K562 (cell line): ENCODE results near the gene MIDN. TPM values are rescaled to one million over a fixed set of nuclear protein-coding genes. Genes with fewer than 3 reads are reported as not detected.

Experiments used
- ATAC-seq: fragments of 200-7000 bp; cut with Tn5 transposase; 3 replicates; pipeline ENCODE4 v1.9.1; 2020; ENCODE audit warnings: moderate library complexity
- BruUV-seq: library from RNA; stranded (reverse); fragments of 400-500 nt; replicated peaks from 2 replicates; lab custom pipeline; 2021; lab: Mats Ljungman, UMichigan
- CTCF ChIA-PET: fragments of 300-600 bp; formaldehyde crosslinking; extraction: SDS; loops from one replicate; lab custom pipeline; 2021; ENCODE audit warnings: low intra/inter-chr PET ratio; lab: Yijun Ruan, JAX
- POLR2A ChIA-PET: fragments of 300-600, 350-650 bp; sonication (Branson Sonifier 250); formaldehyde crosslinking; extraction: SDS; loops from one replicate; lab custom pipeline; 2021; ENCODE audit warnings: antibody characterized with exemption, inconsistent platforms; lab: Yijun Ruan, JAX
- DNase-seq, 4 experiments: peaks; one replicate each; pipeline versions ENCODE4 v3.0.0 to v3.0.0-alpha.2; 2011 to 2018; ENCODE audit warnings: low spot score in 3 of 4, mixed read lengths in 3 of 4; ENCODE audit errors: extremely low read depth in 1 of 4
- FAIRE-seq: peaks from 2 replicates; lab custom pipeline; 2011; peaks lifted over from hg19 to GRCh38; lab: Jason Lieb, UNC
- H2AFZ ChIP-seq: 2 replicates; pipeline ENCODE4 v1.6.0; 2011; ENCODE audit warnings: low read depth, low read length, control low read depth, inconsistent platforms
- H3K27ac ChIP-seq: fragments of 200-600 bp; 3 replicates; pipeline ENCODE4 v1.8.0; 2011; ENCODE audit warnings: low read depth, mild to moderate bottlenecking, control low read depth, inconsistent platforms, low read length, moderate library complexity, mixed read lengths; ENCODE audit errors: extremely low read depth
- H3K27me3 ChIP-seq, 2 experiments: fragments of 300-600 bp in 1 of 2; 2 replicates in 1 of 2; 3 replicates in 1 of 2; pipeline versions ENCODE4 v1.6.0 to v1.8.0; 2011; ENCODE audit warnings: inconsistent platforms in 2 of 2, low read length in 2 of 2, mild to moderate bottlenecking in 1 of 2, mixed read lengths in 1 of 2, moderate library complexity in 1 of 2; ENCODE audit not compliant: control insufficient read depth in 2 of 2, insufficient read depth in 2 of 2
- H3K36me3 ChIP-seq: fragments of 300-600 bp; 3 replicates; pipeline ENCODE4 v1.8.0; 2011; ENCODE audit warnings: mild to moderate bottlenecking, low read length, inconsistent platforms; ENCODE audit not compliant: control insufficient read depth, insufficient read depth
- H3K4me1 ChIP-seq, 2 experiments: fragments of 200-600 bp in 1 of 2; replicated peaks in 1 of 2; 2 replicates in 1 of 2; 3 replicates in 1 of 2; pipeline versions ENCODE4 v1.5.1 to v1.8.0; 2011; ENCODE audit warnings: inconsistent platforms in 2 of 2, low read length in 2 of 2, mild to moderate bottlenecking in 1 of 2, mixed read lengths in 1 of 2, moderate library complexity in 1 of 2; ENCODE audit not compliant: control insufficient read depth in 2 of 2, insufficient read depth in 2 of 2
- H3K4me2 ChIP-seq: 2 replicates; pipeline ENCODE4 v1.6.1; 2011; ENCODE audit warnings: low read length, control low read depth, inconsistent platforms, mixed read lengths; ENCODE audit not compliant: insufficient read depth
- H3K4me3 ChIP-seq: fragments of 200-600 bp; sonication (generic), shearing (Covaris generic); 2 replicates; pipeline ENCODE4 v1.5.1; 2016; ENCODE audit warnings: control low read depth, inconsistent platforms
- H3K79me2 ChIP-seq: fragments of 200-600 bp; 3 replicates; pipeline ENCODE4 v1.8.0; 2011; ENCODE audit warnings: low read length, inconsistent platforms; ENCODE audit not compliant: control insufficient read depth, insufficient read depth
- H3K9ac ChIP-seq, 2 experiments: 2 replicates each; pipeline versions ENCODE4 v1.6.0 to v1.6.1; 2011; ENCODE audit warnings: low read depth in 2 of 2, low read length in 2 of 2, control low read depth in 1 of 2, inconsistent platforms in 1 of 2, mild to moderate bottlenecking in 1 of 2, mixed read lengths in 1 of 2; ENCODE audit not compliant: insufficient read depth in 1 of 2
- H3K9me1 ChIP-seq: one replicate; pipeline ENCODE4 v1.6.0; 2011; ENCODE audit warnings: inconsistent platforms, mild to moderate bottlenecking, low read length, moderate library complexity; ENCODE audit not compliant: control insufficient read depth, insufficient read depth
- H3K9me3 ChIP-seq: replicated peaks from 2 replicates; pipeline ENCODE4 v1.5.1; 2011; ENCODE audit warnings: low read depth, low read length, inconsistent platforms; ENCODE audit not compliant: control insufficient read depth, insufficient read depth
- H4K20me1 ChIP-seq: replicated peaks from 2 replicates; pipeline ENCODE4 v1.6.1; 2011; ENCODE audit warnings: low read length, inconsistent platforms, mixed read lengths; ENCODE audit not compliant: control insufficient read depth, insufficient read depth
- ESRRB ChIP-seq: fragments of 250-450 bp; sonication (Bioruptor Pico); IDR thresholded peaks from 2 replicates; pipeline ENCODE4 v1.5.0; 2020; ENCODE audit warnings: mild to moderate bottlenecking, moderate library complexity, borderline replicate concordance
- MAFK ChIP-seq: IDR thresholded peaks from 2 replicates; pipeline ENCODE4 v1.6.1; 2011; ENCODE audit warnings: low read length, improper control_type of control experiment
- NCOR1 ChIP-seq: fragments of 450-650 bp; IDR thresholded peaks from 2 replicates; pipeline ENCODE4 v1.6.1; 2016; ENCODE audit warnings: mild to moderate bottlenecking, moderate library complexity
- NFIC ChIP-seq: fragments of 450-650 bp; IDR thresholded peaks from 2 replicates; pipeline ENCODE4 v1.6.1; 2017; ENCODE audit warnings: mild to moderate bottlenecking, inconsistent platforms
- RAD51 ChIP-seq: fragments of 450-650 bp; IDR thresholded peaks from 2 replicates; pipeline ENCODE4 v1.7.1; 2016; ENCODE audit warnings: low read depth, mild to moderate bottlenecking, borderline replicate concordance
- ZFP1 ChIP-seq: fragments of 450-650 bp; formaldehyde crosslinking; IDR thresholded peaks from 2 replicates; pipeline ENCODE4 v1.4.0; 2020; ENCODE audit warnings: mild to moderate bottlenecking, mixed read lengths
- ZNF586 ChIP-seq: fragments of 450-650 bp; formaldehyde crosslinking; conservative IDR thresholded peaks from 2 replicates; pipeline ENCODE4 v1.4.0; 2020; ENCODE audit warnings: mild to moderate bottlenecking, moderate library complexity
- WGBS: fragments of 100-300 bp; shearing (Covaris generic); methylation state at CpG from one replicate; pipeline ENCODE4 v1.1.6; 2016; ENCODE audit warnings: low coverage, mixed read lengths; ENCODE audit not compliant: insufficient coverage; ENCODE audit errors: missing lambda C conversion rate; 5-methylcytosine and 5-hydroxymethylcytosine counted together
- in situ Hi-C: fragments of 300-500 bp; cut with MboI; formaldehyde crosslinking; loops from 4 replicates; pipeline ENCODE4 v1.15.0; 2018; ENCODE audit warnings: inconsistent platforms, mixed read lengths
- intact Hi-C: fragments of 100-400 bp; cut with micrococcal nuclease; formaldehyde crosslinking; loops from 2 replicates; pipeline ENCODE4 v1.14.2; 2022
- polyA plus RNA-seq, 8 experiments: library from polyadenylated mRNA; depleted of rRNA in 4 of 8; stranded (reverse) in 5 of 8; unstranded in 3 of 8; fragments of >200 nt; fragmentation: Nextera tagmentation in 2 of 8; fragmentation: Illumina TruSeq in 1 of 8; extraction: Ambion mirVana in 2 of 8; extraction: Trizol in 1 of 8; gene quantifications; 2 replicates each; pipeline versions ENCODE4 v1.2.1 to v1.2.3, GENCODE V29; 2011 to 2014; ENCODE audit warnings: inconsistent platforms in 1 of 8, missing spikeins in 1 of 8
- total RNA-seq, 7 experiments: library from RNA; depleted of rRNA in 6 of 7; stranded (reverse); fragments of >200 nt in 6 of 7; fragmentation: Illumina TruSeq in 2 of 7; extraction: Trizol in 2 of 7; gene quantifications; 2 replicates each; pipeline versions ENCODE4 v1.2.1 to v1.2.3, GENCODE V29; 2011 to 2021; ENCODE audit warnings: low replicate concordance in 1 of 7
- TF ChIP-seq, protein P1 (sequence below): fragments of 450-650 bp; IDR thresholded peaks from 2 replicates; pipeline ENCODE4 v1.6.1; 2016; ENCODE audit warnings: antibody characterized with exemption
- TF ChIP-seq, protein P2 (sequence below): sonication (generic); formaldehyde crosslinking; IDR thresholded peaks from 2 replicates; pipeline ENCODE4 v1.8.0; 2023; ENCODE audit warnings: missing genetic modification reagents, mild to moderate bottlenecking, borderline replicate concordance

The MIDN gene
- total and polyA plus RNA-seq, 9 of the 15 experiments (the other 6 are each of a cell fraction or from before 2014, with no cell fraction given) = 0.17 to 120 (median 10.1) TPM

DNA sequence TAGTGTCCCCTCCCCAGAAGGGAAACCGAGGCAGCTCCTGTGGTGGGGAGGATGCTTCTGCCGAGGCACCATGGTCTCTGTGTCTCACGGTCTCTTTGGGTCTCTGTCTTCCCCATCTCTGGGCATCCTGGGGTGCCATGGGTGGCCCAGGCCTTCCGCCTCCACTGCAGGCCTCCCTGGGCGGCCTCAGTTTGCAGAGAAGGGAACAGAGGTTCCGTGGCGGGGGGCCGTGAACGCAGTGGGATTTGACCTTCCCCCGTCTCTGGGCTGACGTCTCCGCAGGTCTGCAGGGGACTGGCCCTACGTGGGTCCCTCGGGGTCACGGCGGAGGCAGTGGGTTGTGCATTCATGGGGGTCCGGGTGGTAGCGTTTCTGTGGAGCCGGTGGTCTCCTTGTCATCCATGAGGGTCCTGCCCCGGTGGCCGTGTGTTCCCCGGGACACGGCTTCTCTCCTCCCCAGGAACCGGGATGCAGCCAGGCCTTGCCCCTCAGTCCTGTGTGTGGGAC, 41.9 kb downstream of the MIDN start (continued):
- TF ChIP-seq, protein P1, sequence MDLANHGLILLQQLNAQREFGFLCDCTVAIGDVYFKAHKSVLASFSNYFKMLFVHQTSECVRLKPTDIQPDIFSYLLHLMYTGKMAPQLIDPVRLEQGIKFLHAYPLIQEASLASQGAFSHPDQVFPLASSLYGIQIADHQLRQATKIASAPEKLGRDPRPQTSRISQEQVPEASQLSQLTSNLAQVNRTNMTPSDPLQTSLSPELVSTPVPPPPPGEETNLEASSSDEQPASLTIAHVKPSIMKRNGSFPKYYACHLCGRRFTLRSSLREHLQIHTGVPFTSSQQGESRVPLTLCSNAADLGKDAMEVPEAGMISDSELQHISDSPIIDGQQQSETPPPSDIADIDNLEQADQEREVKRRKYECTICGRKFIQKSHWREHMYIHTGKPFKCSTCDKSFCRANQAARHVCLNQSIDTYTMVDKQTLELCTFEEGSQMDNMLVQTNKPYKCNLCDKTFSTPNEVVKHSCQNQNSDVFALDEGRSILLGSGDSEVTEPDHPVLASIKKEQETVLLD = no peak

DNA sequence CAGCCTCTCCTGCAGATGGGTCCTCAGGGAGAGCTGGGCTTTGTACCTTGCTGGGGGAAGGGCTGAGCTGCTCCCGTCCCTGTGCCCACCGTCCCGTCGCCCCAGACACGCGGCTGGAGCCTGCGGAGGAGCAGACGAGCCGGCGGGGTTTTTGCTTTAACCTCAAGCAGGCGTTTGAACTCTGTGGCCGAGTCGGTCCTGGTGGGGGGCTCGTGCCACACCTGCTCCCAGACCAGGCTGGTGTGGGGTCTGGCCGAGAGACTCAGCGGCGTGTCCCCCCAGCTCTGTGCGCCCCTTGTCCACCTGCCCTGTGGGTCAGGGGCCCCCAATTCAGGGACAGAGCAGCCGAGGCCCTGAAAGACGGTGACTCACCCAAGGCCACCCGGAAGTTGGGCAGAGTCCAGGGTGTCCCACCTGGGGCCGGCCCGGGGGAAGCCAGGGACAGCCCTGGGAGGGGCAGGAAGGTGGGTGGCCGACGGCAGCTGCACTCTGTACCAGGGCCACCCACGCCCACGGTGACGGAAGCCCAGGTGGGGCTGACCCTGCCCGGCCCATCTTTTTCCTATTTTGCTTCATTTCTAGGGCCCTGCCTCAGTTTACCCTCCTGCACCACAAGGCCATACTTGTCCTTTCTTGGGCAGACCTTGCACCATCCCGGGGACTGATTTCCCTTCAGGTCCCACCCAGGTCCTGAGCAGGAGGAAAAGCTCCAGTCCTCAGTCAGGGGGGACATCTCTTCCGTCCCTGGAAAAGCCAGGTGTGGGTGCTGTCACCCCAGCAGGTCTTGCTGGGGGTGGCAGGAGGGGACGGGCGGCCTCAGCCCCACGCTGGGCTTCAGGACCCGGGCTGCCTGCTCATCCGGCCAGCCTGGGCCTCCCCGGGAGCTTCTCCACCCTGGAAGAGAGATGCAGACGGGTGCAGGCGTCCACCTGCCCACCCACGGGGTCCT, 42.6 kb downstream of the MIDN start:
- no peak overlapping the region for H3K4me2 ChIP-seq
- intact Hi-C loops = no loop called here
- no peaks in the 10 kb centered on the region for H3K9me3 ChIP-seq
- in situ Hi-C loops = no loop called here
- ATAC-seq (no peak), FAIRE-seq (no peak), DNase-seq (no peak)
- H2AFZ ChIP-seq = no peak overlapping the region
- no peak overlapping the region; a peak in 1 of 4 replicates for H3K9ac ChIP-seq
- H3K4me3 ChIP-seq = no peak overlapping the region
- CTCF ChIA-PET = no interaction called here
- no peaks in the 10 kb centered on the region for H3K79me2 ChIP-seq
- H3K4me1 ChIP-seq = peaks cover 0 to 97% of the 10 kb centered on the region in 2 experiments; a peak in 3 of 5 replicates
- H4K20me1 ChIP-seq = peaks cover 4% of the 10 kb centered on the region; the same call in 1 of the 2 replicates
- POLR2A ChIA-PET = interaction anchor here (0.6 to 1.1 kb wide), 4 partner anchors 17 to 276 kb away, joined by 3 to 5 read pairs (median 4); partner anchors contain the start of gene CIRBP
- no peaks in the 10 kb centered on the region for H3K9me1 ChIP-seq
- H3K27me3 ChIP-seq = peaks cover 35 to 82% of the 10 kb centered on the region in 2 experiments; a peak in 4 of 5 replicates
- no TSS peak for BruUV-seq
- H3K36me3 ChIP-seq = no peaks in the 10 kb centered on the region
- WGBS = 19% methylated on average over 29 of the region's 40 CpGs
- H3K27ac ChIP-seq = no peak overlapping the region
- no peak for TF ChIP-seq NCOR1
- TF ChIP-seq MAFK = no peak
- no peak for TF ChIP-seq NFIC
- no peak for TF ChIP-seq ZFP1
- no peak for TF ChIP-seq RAD51
- TF ChIP-seq ZNF586 (CRISPR knock-in tag) = no peak
- TF ChIP-seq, protein P2, sequence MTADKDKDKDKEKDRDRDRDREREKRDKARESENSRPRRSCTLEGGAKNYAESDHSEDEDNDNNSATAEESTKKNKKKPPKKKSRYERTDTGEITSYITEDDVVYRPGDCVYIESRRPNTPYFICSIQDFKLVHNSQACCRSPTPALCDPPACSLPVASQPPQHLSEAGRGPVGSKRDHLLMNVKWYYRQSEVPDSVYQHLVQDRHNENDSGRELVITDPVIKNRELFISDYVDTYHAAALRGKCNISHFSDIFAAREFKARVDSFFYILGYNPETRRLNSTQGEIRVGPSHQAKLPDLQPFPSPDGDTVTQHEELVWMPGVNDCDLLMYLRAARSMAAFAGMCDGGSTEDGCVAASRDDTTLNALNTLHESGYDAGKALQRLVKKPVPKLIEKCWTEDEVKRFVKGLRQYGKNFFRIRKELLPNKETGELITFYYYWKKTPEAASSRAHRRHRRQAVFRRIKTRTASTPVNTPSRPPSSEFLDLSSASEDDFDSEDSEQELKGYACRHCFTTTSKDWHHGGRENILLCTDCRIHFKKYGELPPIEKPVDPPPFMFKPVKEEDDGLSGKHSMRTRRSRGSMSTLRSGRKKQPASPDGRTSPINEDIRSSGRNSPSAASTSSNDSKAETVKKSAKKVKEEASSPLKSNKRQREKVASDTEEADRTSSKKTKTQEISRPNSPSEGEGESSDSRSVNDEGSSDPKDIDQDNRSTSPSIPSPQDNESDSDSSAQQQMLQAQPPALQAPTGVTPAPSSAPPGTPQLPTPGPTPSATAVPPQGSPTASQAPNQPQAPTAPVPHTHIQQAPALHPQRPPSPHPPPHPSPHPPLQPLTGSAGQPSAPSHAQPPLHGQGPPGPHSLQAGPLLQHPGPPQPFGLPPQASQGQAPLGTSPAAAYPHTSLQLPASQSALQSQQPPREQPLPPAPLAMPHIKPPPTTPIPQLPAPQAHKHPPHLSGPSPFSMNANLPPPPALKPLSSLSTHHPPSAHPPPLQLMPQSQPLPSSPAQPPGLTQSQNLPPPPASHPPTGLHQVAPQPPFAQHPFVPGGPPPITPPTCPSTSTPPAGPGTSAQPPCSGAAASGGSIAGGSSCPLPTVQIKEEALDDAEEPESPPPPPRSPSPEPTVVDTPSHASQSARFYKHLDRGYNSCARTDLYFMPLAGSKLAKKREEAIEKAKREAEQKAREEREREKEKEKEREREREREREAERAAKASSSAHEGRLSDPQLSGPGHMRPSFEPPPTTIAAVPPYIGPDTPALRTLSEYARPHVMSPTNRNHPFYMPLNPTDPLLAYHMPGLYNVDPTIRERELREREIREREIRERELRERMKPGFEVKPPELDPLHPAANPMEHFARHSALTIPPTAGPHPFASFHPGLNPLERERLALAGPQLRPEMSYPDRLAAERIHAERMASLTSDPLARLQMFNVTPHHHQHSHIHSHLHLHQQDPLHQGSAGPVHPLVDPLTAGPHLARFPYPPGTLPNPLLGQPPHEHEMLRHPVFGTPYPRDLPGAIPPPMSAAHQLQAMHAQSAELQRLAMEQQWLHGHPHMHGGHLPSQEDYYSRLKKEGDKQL (CRISPR knock-in tag) = no peak
- no peak for TF ChIP-seq ESRRB (CRISPR knock-in tag)
